Mucosa of descending colon (tissue), 3 donors: ENCODE data around the gene CHRM3. TPM values are rescaled to one million over a fixed set of nuclear protein-coding genes. Genes with fewer than 3 reads are reported as not detected.

Source experiments
- ATAC-seq: fragments of 200-7000 bp; cut with Tn5 transposase; one replicate; pipeline ENCODE4 v1.9.1; 2020; ENCODE audit warnings: mild to moderate bottlenecking, moderate library complexity
- DNase-seq, 3 donors: peaks; one replicate each; pipeline ENCODE4 v3.0.0-alpha.2; 2020
- H3K36me3 ChIP-seq: fragments of 200-600 bp; one replicate; pipeline ENCODE4 v1.8.0; 2021; ENCODE audit warnings: low read depth, mild to moderate bottlenecking
- H3K4me1 ChIP-seq: fragments of 200-600 bp; one replicate; pipeline ENCODE4 v1.8.0; 2021; ENCODE audit warnings: low read depth, mild to moderate bottlenecking
- H3K4me3 ChIP-seq: fragments of 200-600 bp; one replicate; pipeline ENCODE4 v1.8.0; 2021; ENCODE audit warnings: mild to moderate bottlenecking
- H3K9me3 ChIP-seq: fragments of 200-600 bp; one replicate; pipeline ENCODE4 v1.8.0; 2021; ENCODE audit warnings: mild to moderate bottlenecking
- intact Hi-C, 2 donors: fragments of 100-400 bp; cut with DNase I in 1 of 2; cut with micrococcal nuclease in 1 of 2; formaldehyde crosslinking; loops; one replicate each; pipeline versions ENCODE4 v1.11.0 to v1.11.1; 2022; cut with DNase I, micrococcal nuclease
- total RNA-seq, 3 donors: library from RNA; stranded (reverse); fragmentation: NEBNext Ultra II Directional in 2 of 3; extraction: Animal tissue kit (Norgen Biotek cat#: 25700) in 2 of 3; gene quantifications; one replicate each; pipeline versions ENCODE4 v1.2.1 to v1.2.4, GENCODE V29; 2021 to 2023
- TF ChIP-seq, protein P1 (sequence below): fragments of 200-600 bp; IDR thresholded peaks from one replicate; pipeline ENCODE4 v1.8.0; 2022; ENCODE audit warnings: antibody characterized with exemption, mild to moderate bottlenecking
- donor health status: DM: no; HTN: no; CAD: no; lungs with moderate emphysema.
- donor health status: DM: no; HTN: no; CAD: no.
- donor health status: DM: no; HTN: yes; CAD: no.

The CHRM3 gene
- total RNA-seq, 3 donors from 2014 or later, result 11.4 to 48.2 (median 15.1) TPM

DNA sequence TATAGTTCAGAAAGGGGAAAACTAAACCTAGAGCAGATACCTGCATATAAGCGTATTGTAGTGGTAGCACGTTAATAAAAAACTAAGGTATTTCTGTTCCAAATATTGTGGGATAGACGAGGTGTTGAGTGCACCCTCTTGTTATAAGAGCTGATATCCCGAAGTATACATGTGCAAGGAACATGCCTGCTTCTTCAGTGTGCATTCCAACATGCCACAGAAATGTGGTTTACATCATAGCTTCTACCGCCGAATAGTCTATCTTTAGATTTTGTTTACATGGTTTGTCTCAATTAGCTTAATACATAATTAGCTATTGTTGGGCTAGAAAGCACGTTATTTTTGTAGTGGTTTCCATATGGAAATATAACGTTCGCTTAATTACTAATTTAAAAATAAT lies 2.2 kb downstream of the CHRM3 start:
- no peak for DNase-seq
- Histone ChIP-seq H3K4me3 (no peak overlapping the region), H3K9me3 (no peaks in the 10 kb centered on the region), H3K4me1 (no peaks in the 10 kb centered on the region), H3K36me3 (no peaks in the 10 kb centered on the region)
- ATAC-seq, result no peak
- intact Hi-C loops, result no loop called here
- TF ChIP-seq, protein P1, sequence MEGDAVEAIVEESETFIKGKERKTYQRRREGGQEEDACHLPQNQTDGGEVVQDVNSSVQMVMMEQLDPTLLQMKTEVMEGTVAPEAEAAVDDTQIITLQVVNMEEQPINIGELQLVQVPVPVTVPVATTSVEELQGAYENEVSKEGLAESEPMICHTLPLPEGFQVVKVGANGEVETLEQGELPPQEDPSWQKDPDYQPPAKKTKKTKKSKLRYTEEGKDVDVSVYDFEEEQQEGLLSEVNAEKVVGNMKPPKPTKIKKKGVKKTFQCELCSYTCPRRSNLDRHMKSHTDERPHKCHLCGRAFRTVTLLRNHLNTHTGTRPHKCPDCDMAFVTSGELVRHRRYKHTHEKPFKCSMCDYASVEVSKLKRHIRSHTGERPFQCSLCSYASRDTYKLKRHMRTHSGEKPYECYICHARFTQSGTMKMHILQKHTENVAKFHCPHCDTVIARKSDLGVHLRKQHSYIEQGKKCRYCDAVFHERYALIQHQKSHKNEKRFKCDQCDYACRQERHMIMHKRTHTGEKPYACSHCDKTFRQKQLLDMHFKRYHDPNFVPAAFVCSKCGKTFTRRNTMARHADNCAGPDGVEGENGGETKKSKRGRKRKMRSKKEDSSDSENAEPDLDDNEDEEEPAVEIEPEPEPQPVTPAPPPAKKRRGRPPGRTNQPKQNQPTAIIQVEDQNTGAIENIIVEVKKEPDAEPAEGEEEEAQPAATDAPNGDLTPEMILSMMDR, result no peak

DNA sequence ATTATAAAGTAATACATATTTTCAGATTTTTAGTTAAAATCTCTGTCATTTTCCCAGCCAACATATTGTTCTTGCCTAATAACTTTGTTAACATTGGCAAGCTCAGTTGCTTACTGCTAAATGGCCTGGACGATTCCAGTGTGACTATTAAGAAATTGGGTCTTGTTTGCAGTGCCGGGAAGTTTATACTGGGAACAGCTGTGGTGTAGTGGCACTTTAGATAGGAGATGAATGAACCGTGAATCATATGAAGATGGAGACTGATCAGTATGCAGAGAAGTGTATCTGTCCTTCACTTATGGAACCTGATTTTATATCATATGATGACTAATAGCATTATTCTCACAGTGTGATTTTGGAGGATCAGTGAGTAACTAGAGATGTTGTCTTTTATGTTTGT lies 3.3 kb downstream of the CHRM3 start:
- ATAC-seq (no peak), DNase-seq (no peak)
- intact Hi-C loops, result no loop called here
- Histone ChIP-seq H3K9me3 (no peaks in the 10 kb centered on the region), H3K36me3 (no peaks in the 10 kb centered on the region), H3K4me1 (no peaks in the 10 kb centered on the region), H3K4me3 (no peak overlapping the region)
- TF ChIP-seq, protein P1, result no peak

DNA sequence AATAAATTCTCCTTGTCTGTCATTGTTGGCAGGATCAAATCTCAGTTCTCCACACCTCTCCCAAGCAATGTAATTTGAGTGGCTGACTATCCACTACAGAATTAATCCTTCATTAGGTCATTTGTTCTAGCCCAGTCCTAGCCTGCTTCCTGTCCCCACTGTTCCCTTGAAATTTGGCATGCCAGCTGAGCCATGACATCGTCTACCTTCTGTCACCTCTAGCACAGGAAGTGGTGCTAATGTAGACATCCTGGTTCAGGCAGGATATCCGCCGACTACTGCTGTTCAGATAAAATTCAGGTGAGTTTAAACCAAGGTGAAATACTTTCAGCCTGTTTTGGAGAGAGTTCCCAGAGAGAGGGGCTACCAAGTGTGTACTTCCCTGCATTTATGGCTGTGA lies 5.9 kb downstream of the CHRM3 start:
- H3K4me3 ChIP-seq, result no peak overlapping the region
- intact Hi-C loops, result no loop called here
- H3K4me1 ChIP-seq, result no peaks in the 10 kb centered on the region
- TF ChIP-seq, protein P1, result no peak
- no peaks in the 10 kb centered on the region for H3K9me3 ChIP-seq
- no peaks in the 10 kb centered on the region for H3K36me3 ChIP-seq
- ATAC-seq (no peak), DNase-seq (no peak)

DNA sequence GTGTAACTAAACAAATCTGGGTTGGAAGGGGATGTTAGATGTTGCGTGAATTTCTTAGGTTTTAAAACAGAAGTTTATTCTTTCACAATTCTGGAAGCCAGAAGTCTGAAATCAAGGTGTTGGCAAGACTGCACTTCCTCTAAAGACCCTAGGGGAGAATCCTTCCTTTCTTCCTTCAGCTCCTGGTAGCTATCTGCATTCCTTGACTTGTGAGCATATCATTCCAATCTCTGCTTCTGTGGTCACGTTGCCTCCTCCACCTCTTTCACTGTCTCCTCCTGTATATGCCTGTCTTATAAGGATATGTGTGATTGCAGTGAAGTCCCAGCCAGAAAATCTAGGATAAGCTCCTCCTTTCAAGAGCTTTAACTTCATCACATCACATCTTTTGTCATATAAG lies 7.7 kb downstream of the CHRM3 start:
- H3K9me3 ChIP-seq, result no peaks in the 10 kb centered on the region
- H3K4me1 ChIP-seq, result no peaks in the 10 kb centered on the region
- ATAC-seq, result no peak
- H3K4me3 ChIP-seq, result no peak overlapping the region
- no peaks in the 10 kb centered on the region for H3K36me3 ChIP-seq
- intact Hi-C loops, result no loop called here
- TF ChIP-seq, protein P1, result no peak
- no peak for DNase-seq

DNA sequence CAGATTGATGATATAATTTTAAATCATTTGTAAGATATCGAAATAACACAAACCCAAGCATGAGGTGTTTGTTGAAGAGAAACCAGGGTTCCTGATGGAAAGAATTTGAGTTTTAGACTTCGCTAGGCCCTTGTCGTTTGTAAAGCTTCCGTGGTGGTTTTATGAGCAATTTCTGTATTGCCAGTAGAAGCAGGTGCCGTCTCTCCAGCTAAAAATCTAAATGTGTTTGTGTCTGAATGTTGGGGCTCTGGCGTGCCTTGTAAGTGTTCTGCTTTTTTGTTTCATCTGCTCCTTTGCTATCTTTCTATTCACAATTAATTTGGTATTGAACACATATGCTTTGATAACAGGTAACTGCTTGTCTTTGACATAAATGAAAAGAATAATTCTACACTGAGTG lies 27.5 kb downstream of the CHRM3 start:
- ATAC-seq, result no peak
- TF ChIP-seq, protein P1, result no peak
- H3K4me1 ChIP-seq, result no peaks in the 10 kb centered on the region
- no peaks in the 10 kb centered on the region for H3K36me3 ChIP-seq
- no peaks in the 10 kb centered on the region for H3K9me3 ChIP-seq
- no peak overlapping the region for H3K4me3 ChIP-seq
- intact Hi-C loops, result no loop called here
- DNase-seq, result no peak

DNA sequence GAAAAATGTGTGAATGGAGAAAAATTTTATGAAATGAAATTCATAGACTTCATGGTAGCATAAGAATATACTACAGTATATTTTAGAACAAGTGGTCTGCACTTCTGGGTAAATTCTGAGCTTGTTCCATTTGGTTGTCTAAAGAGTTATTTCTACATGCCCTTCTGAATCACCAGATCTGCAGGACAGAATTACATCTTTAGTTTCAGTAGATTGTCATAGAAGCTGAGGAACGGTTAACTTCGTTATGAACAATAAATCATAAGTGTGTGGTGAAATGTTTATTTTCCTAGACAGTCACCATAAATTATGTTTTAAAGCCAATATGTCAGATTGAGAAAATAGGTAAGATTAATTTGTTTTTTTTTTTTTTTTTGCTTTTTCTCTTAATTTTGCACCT lies 30.9 kb downstream of the CHRM3 start:
- intact Hi-C loops, result no loop called here
- Histone ChIP-seq H3K4me1 (no peaks in the 10 kb centered on the region), H3K9me3 (no peaks in the 10 kb centered on the region), H3K4me3 (no peak overlapping the region), H3K36me3 (no peaks in the 10 kb centered on the region)
- TF ChIP-seq, protein P1, result no peak
- no peak for DNase-seq
- ATAC-seq, result no peak
